Measurements from ENCODE around the gene CDK18. TPM values are rescaled to one million over a fixed set of nuclear protein-coding genes. Genes with fewer than 3 reads are reported as not detected.
"Not testable (repeated sequence)": the region's sequence is repeated elsewhere in the genome, so short reads cannot be mapped to it uniquely, and the experiment has no call there.

The CDK18 gene
- polyA plus RNA-seq, 4 donors: 20.1 to 34.5 (median 25.5) TPM

DNA sequence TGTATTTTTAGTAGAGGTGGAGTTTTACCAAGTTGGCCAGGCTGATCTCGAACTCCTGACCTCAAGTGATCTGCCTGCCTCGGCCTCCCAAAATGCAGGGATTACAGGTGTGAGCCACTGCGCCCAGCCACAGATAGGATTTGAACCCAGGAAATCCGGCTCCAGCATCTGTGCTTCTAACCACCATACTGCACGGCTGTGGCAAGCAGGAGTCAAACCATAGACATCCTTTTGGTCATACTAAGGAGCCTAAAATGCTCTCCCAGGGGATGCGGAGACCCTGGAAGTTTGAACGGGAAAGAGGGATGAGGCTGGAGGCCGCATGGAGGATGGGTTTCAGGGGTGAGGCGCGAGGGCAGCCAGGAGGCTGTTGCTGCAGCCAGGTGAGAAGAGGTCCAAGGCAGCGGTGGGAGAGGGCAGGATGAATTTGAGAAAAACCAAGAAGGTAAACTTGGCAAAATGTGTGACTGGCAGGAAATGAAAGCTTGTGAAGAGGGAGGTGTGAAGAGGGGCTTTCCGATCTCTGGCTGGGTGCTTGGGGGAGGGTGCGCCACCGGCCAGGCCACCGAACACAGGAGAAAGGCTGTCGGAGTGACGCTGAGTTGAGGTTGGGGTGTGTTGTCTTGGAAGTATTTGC lies 24.0 kb upstream of the CDK18 start:
- DNase-seq (ENCODE audit: low read depth in 4 of 4, low spot score in 3 of 4): no peak

DNA sequence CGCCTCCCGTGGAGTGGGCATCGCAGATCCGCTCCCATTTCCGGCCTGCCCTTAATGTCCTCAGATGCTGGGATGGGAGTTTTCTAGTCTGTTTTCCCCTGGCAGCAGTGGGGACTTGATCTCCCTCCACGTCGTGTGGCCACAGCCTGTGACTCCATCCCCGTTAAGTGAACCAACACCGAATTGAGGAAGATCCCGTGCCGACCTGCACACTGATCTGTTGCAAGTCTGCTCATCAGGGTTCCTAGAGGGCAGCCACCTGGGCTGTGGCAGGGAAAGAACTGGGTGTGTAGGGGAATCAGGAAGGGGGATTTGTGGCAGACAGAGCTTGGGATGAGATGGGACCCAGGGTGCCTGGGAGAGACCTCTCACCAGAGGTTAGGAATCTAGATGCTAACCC lies 23.3 kb upstream of the CDK18 start:
- no peak for DNase-seq (ENCODE audit: low read depth in 4 of 4, low spot score in 3 of 4)

DNA sequence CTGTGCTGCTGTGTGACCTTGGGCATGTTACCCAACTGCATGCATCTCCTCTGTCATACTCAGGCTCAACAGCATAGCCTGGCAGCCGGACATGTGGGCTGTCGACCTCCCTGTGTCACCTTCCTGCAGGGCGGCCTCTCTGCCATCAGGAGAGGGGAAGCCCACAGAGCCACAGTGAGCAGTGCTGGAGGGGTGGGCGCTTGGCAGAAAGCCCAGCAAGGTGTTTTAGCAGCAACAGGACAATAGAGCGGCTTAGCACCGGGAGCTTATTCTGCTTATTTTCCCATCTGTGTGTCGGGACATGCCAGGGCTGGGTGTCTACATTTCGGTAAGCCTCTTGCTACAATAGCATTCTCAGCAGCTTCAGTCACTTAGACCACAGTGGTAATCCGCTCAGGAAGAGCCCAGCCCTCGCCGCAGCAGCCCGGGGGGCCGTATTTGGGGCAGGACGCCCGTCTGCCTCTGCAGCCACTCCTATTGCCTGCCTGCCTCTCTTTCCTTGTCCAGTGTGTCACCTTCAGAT lies 22.8 kb upstream of the CDK18 start:
- no peak for DNase-seq (ENCODE audit: low read depth in 4 of 4, low spot score in 3 of 4)

DNA sequence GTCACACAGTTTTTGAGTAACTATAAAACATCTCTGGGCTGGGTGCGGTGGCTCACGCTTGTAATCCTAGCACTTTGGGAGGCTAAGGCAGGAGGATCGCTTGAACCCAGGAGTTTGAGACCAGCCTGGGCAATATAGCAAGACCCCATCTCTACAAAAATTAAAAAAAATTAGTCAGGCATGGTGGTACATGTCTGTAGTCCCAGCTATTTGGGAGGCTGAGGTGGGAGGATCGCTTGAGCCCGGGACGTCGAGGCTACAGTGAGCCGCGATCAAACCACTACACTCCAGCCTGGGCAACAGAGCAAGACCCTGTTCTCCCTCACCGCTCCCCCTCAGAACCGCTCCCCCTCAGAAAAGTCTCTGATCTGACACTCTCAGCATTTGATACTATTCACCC lies 21.9 kb upstream of the CDK18 start:
- not testable (repeated sequence) for DNase-seq (ENCODE audit: low read depth in 4 of 4, low spot score in 3 of 4)

DNA sequence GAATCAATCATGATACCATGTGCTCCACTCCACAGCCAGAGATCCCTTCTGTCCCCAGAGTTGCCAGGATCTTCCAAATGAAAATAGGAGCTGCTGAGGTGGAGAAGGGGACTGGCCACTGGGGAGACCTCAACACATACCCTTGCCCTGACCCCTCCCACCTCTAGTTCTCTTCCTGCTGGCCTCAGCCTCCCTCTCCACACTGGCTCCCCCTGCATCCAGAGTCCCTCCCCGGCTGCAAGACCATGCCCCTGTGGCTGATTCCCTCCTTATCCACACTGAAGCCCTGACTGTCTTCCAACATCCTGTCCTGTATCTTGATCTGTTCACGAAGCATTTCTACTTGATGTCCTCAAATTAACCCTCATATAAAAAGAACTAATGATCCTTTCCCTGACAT lies 21.1 kb upstream of the CDK18 start:
- DNase-seq (ENCODE audit: low read depth in 4 of 4, low spot score in 3 of 4): no peak

DNA sequence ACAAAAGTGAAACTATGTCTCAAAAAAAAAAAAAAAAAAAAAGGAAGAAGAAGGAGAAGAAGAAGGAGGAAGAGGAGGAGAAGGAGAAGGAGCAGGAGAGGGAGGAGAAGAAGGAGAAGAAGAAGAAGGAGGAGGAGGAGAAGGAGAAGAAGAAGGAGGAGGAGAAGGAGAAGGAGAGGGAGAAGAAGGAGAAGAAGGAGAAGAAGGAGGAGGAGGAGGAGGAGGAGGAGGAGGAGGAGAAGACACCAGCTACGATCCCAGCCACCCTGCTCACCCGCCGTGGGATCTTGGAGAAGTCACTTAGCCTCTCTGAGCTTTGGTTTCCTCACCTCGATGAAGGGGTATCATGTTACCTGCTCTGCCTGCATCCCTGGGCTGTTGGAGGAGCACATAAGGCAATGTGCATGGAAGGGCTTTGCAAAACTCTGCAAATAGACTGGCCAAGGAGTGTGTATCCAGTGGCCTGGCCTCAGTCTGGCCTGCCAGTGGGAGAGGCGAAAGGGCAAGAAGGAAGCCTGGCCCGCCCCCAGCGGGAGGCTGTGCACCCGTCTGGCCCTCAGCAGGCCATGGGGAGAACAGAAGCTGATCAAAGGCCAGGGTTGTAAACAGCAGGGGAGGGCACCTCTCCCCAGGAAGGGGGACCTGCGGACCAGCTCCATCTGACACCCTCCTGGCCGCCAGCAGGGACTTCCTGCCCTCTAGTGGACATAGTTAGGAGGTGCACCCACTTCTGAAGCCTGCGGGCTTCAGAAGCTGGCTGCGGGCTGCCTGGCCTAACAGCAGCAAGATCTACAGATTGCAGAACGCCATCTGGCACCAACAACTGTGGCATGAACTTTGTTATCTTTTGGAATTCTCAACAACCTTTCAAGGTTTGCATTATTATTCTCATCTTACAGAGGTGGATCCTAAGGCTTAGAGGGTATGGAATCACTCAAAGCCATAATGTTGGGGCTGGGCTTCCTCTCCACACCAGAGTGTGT lies 19.2 kb upstream of the CDK18 start:
- peak in 1 of 4 donors; percentile 60 for DNase-seq (ENCODE audit: low read depth in 4 of 4, low spot score in 3 of 4)

DNA sequence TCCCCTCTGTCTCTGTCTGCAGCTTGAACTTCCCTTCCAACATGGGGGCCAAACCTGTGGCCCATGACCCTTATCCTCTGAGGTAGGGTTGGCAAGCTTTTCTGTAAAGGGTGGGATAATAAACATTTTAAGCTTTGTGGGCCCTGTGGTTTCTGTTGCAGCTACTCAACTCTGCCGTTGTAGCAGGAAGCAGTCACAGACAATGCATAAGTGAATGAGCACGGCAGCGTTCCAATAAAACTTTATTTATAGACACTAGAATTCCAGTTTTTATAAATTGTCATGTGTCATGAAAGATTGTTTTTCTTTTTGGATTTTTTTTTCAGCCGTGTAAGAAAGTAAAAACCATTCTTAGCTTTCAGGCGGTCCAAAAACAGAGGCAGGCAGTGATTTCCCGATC lies 18.2 kb upstream of the CDK18 start:
- DNase-seq (ENCODE audit: low read depth in 4 of 4, low spot score in 3 of 4): no peak

DNA sequence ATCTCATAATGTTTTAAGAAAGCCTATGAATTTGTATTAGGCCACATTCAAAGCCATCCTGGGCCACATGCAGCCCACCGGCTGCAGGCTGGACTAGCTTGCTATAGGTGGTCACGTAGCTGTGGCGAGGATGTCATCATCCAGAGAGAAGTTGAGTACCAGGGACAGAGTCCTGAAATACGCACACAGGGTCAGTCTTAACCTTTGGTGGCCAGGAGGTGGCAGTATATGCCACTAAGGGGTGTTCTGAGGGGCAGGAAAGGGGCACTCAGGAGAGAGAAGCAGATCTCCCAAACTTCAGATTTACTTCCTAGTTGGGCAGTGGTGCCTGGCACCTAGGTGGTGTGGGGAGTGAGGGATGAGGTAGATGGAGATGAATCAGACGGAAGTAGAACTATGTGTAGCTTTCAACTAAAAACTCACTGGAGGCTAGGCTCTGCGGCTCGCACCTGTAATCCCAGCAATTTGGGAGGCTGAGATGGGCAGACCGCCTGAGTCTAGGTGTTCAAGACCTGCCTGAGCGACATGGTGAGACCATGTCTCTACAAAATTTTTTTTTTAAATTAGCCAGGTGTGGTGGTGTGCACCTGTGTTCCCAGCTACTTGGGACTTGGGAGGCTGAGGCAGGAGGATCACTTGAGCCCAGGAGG lies 16.3 kb upstream of the CDK18 start:
- DNase-seq (ENCODE audit: low read depth in 4 of 4, low spot score in 3 of 4): no peak

DNA sequence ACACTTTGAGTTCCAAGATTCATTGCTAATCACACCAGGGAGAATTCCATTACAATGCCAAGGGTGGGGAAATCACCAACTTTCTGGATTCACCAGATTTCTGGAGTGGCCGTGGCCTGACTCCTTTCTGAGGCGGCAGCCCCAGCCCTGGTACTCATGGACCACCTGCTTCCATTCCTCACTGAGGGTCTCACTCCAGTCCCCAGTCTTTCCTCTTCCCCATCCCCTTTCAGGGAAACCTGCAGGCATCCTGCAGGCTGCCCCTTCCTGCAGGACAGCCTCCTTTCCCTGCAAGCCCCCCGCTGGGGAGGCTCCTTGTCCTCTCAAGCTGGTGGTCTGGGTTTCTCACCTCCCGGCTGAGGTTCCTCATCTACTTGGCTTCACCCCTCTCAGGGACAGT lies 12.7 kb upstream of the CDK18 start:
- no peak for DNase-seq (ENCODE audit: low read depth in 4 of 4, low spot score in 3 of 4)

DNA sequence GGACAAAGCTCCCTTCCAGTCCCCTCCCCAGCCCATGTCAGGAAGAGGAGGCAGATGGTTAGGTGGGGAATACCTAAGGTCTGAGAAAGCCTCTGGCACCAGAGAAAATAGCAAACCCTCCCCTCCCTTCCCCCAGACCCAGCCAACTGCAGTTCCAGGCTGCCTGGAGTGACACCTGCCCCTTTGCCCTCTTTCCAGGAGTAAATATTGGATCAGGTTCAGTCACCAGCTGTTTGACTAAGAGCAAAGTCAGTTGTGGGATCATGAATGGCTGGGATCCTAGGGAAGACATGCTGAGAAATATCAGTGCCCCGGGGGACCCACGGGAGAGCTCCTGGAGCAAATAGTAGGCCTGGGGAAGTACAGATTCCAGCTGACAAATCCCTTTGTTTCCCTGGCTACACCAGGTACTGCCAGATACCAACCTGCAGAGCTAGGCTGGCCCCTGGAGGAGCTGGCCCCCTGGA lies 12.2 kb upstream of the CDK18 start:
- no peak for DNase-seq (ENCODE audit: low read depth in 4 of 4, low spot score in 3 of 4)

DNA sequence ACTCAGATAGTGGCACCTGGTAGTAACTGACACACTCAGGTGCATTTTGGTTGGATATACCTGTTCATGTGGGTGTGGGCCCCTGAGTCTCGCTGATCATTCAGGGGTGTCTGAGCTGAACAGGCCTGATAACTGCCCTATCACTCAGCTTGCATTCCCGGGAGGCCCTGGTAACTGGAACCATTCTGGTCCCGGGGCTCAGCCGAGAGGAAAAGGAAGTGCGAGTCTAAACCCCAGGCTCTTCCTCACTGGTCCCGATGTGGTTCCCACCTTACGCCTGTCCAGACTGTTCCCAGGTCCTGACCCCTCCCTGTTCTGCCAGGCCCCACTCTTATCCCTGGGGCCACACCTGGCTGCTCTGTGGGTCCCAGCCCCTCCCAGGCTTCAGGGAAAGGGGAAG lies 11.7 kb upstream of the CDK18 start:
- DNase-seq (ENCODE audit: low read depth in 4 of 4, low spot score in 3 of 4): no peak

DNA sequence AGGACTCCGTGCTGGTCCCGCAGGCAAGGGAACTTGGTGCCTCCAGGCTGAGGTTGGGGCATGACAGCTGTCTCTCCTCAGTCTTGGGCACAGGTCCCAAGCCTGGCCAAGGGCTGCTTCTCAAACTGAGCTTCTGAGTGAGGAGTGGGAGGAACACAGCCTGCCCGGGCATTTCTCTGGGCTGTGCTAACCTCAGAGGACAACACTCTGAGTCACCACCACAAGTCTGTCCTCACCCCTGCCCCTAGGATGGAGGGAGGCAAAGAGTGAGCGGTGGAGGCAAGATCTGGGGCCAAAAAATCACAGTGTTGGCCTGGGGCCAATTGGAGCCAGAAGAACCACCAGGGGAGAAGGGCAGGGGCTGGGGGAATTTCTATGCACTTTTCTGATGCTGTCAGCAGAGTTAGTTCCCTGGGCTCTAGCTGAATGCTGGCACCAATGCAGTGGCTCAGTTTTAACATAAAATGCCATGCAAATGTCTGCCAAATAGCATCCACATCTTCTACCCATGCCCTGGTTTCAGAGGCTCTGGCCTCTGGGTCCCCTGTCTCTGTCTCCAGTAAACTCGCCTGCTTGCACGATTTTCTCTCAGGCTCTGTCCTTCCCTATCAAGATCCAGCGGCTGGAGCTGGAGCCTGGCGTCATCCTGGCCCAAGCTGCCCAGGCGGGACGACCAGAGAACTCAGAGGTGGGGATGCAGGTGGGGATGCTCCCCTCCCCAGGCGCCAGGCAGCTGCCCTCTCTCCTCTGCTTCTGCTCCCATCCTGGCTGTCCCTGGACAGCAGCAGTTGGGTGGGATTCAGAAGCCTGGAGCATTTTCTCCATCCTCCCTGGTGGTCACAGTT lies 11.0 kb upstream of the CDK18 start:
- DNase-seq (ENCODE audit: low read depth in 4 of 4, low spot score in 3 of 4): no peak

DNA sequence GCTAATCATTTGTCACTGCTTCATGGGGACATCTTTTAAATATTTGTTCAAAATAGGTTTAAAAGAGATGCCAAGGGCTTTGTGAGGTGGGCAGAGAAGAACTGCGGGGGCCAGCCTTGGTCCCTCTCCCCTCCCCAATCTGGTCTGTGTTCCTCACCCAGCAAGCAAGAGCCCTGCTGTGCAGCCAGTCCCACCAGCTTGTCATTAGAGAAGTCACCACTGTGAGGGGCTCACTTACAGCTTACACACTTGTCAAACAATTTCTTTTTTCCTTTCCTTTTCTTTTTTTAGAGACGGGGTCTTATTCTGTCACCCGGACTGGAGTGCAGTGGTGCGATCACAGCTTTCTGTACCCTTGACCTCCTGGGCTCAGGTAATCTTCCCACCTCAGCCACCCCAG lies 10.4 kb upstream of the CDK18 start:
- no peak for DNase-seq (ENCODE audit: low read depth in 4 of 4, low spot score in 3 of 4)

DNA sequence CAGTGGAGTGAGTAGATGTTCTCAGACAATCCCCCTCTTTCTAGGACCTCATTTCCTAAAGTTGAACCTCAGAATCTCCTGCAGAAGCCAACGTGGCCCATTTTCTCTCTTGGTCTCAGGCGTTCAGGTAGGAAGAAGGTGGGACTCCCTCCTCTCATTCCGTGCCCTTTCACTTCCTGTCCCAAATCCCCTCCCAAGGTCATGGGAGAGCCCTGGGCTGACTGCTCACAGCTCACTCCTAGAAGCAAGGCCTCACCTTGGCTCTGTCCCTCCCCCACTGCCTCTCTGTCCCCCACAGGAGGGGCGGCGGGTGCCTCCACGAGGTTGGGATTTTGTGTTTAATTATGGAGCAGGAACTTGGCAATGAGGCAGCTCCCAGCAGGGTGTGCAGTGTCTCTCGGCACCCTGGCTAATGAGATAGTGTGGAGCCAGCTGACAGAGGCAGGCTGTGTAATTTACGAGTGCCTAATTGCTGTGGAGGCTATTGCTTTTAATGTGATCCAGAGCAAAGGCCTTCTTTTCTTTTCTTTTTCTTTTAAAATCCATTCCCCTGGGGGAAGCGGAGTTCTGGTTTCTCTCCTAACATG lies 9.1 kb upstream of the CDK18 start:
- DNase-seq (ENCODE audit: low read depth in 4 of 4, low spot score in 3 of 4): no peak

DNA sequence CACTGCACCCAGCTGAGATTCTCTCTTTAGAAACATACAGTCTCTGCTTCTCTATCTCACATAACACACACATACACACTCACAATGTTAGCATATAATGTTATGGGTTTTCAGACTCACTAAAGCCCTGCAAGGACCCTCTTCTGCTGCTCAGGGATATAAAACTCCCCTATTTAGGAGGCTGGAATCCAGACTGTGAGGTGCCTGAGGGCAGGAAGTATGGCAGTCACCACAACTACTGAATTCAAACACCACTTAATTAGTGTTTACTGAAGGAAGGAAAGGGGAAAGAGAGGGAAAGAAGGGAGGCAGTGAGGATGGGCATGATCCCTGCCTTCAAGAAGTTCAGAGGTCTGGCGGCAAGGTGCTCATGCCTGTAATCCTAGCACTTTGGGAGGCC lies 7.8 kb upstream of the CDK18 start:
- no peak for DNase-seq (ENCODE audit: low read depth in 4 of 4, low spot score in 3 of 4)

DNA sequence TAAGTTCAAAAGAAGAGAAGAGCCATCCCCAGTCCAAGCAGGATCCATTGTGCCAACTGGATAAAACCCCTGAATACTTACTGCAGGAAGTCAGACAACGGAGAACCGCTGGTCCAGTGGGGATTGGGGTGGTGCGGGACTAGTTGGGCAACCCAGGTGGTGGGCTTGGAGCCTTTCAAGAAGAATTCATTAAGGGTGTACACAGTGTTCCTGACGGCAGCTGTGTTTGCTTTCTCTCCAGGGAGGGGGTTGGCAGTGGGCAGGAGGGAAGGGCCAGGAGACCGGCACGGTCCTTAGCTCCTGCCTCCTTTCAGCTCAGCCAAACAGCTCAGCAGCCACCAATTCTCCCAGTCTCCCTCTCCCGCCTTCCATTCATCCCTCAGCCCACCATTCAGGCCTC lies 7.1 kb upstream of the CDK18 start:
- DNase-seq (ENCODE audit: low read depth in 4 of 4, low spot score in 3 of 4): no peak

DNA sequence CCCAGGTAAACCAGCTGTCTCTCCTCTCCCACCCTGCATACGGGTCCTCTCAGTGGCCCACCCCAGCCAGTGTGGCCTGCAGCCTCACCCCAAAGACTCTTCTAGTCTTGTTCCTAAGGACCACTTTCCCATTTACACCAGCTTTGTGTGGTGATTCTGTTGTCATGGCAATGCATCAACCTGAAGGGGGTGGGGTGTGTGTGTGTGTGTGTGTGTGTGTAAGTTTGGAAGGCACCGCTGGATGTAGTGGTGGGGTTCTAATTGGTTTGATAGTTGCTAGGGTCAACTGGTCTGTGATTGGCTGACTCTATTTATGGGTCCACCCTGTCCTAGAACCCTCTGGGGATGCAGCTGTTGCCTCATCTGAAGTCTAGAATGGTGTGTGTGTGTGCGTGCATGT lies 4.7 kb upstream of the CDK18 start:
- no peak for DNase-seq (ENCODE audit: low read depth in 4 of 4, low spot score in 3 of 4)

DNA sequence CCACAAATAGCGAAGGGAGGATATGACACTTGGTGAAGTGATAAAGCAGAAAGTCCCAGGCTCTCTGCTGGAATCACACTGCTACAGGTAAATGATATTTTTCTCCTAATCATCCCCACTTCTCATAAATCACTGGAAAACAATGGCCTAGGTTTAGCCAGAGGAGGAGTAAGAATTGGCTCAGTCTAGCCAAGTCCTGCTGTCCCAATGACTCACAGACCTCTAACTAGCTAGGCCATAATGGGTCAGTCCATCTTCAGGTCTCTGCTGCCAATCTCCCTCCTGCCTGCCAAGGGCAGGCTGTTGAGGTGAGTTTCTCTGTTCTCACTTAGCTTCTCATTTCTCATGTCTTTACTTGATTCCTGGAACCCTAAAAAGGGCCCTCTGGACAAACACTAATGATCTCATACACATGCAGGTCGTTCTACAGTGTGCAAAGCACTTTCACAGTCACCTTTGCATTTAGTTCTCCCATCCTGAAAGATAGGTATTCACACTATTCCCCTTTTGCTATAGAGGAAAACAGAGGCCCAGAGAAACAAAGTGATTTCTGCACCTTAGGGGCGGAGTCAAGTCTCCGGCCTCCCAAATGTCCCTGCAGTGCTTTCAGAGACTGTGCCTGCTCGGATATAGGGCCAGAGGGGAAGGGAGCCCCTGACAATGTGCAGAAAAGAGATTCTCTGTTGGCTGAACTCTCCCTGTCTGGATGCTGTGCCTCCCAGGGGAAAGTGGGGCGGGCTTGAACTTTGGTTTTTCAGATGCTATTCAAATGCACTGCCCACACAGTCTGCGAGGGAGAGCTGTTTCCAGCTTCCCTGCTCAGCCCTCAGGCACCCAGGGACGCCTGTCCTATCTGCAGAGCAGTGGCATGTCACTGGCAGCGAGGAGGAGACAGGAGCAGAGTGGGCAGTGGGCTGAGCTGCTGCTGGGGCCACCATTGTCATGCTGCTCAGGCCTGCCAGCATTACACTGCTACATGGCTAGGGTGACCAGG lies 3.9 kb upstream of the CDK18 start:
- no peak for DNase-seq (ENCODE audit: low read depth in 4 of 4, low spot score in 3 of 4)

Measured in right renal pelvis (tissue), 4 donors.